Measurements from ENCODE around the gene SGSM2.

Gene SGSM2

DNA sequence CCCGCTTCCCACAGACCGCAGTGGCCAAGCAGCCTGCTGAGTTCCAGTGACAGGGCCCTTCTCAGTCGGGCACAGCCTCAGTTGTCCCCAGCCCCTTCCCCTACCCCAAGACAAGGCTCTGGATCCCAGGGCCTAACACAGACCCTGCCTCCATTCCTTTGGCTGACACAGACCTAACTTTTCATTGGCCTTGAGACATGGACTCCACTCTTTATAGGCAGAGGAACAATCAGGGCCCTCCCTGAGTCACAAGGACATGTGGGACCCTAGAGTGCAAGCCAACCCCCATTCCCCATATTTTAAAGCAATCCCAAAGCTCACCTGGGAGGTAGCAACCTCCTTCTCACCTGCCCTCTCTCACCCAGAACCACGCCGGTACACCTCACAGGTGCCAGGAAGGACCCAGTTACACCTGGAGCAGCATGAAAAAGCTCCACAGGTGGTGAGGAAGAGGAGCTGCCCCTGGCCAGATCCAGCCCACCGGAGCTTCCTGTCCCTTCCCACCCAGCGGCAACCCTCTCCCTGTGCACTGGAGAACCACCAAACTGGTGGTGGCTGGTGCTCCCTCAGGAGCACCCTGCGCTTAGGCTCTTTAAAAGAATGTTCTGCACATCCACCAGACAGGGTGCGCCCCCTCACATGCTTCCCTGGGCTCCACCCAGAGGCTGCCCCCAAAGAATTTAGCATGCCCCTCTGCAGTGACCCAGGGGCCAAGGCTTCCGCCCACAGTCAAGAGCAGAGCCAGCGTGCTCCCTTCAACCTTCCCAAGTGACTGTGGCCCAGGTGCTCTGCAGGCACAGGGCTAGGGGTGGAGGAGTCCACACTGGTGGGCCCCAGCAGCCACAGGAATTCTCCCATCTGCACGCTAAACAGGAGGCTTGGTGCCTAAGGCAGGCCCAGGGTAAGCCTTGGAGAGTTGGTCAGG, 60.2 kb downstream of the SGSM2 start:
- in situ Hi-C loops (cut with MboI; ENCODE audit: low sequenced_read_pairs) = no loop called here

DNA sequence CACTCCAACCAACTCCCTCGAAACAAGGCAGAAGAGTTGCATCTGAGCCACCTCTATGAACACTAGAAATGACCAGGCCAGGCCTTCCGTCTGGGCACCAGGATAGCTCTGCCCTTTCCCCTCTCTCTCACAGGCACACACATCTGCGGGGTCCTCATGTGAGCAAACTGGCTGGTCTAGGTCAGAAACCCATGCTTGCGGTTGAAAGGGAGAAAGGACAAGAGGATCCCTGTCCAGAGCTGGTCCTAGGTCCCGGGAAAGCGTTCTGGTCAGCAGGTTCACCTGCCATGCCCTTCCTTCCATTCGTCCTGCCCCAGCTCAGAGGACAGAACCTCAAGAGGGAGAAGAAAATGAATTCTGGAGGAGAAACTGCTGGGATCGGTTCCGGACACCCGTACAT, 60.9 kb downstream of the SGSM2 start:
- in situ Hi-C loops (cut with MboI; ENCODE audit: low sequenced_read_pairs) = no loop called here

DNA sequence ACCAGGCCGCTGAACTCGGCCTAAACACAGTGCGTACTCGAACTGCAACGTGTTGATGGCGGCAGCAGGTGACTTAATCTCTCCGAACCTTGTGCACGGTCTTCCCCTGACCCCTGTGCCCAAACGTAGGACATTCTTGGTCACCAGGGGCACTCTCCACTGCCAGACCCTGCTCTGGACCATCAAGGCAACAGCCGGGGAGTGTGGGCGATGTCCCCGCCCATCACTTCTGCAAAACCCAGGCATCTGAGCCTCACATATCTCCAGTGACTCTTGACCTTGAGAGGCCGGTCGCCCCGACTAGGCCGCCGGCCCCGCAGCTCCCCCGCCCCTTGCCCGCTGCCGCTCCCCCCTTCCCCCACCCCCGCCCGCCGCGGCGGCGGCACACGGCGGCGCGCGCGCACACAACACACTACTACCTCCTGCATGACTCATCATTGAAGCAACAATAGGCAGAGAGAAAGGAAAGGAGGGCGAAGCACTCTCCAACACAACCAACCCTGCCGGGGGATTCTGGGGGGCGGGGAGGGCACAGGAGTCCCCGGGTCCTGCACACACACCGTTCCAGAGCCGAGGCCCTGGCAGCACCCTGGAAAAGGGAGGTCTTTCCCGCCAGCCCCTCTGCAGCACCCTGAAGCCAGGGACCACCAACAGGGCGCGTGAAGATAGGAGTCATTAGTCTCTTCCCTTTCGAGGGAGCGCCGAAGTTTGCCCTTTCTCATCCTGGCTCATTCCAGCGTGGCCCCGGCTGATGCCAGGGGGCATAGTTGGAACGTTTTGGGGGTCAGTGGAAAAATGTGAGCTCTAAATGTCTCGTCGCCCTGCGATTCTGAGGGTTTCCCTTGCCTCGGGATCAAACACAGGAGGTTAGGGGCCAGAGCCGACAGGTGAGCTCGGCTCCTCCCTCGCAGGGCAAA, 61.6 kb downstream of the SGSM2 start:
- in situ Hi-C loops (cut with MboI; ENCODE audit: low sequenced_read_pairs) = no loop called here

- in situ Hi-C loops (cut with MboI; ENCODE audit: low sequenced_read_pairs) = no loop called here
Observed at GRCh38 chr17:2399572-2400473, 62.5 kb downstream of the SGSM2 start.

DNA sequence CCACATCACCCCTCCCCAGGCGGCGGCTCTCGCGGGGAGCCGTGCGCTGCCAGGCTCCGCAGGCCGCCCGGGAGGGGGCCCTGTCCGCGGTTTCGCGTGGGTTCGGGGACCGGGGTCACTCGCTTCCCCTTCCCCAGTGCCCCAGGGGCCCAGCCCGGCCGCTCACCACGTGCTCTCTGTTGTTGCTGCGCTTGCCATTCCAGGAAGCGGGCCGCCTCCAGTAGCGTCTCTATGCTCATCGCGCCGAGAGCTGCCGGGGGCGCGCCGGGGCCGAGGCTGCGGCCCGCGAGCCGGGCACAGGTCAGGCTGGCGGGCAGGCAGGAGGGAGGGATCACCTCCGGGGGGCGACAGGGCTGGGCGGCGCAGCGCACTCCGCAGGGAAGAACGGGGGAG, 63.2 kb downstream of the SGSM2 start:
- in situ Hi-C loops (cut with MboI; ENCODE audit: low sequenced_read_pairs) = no loop called here

GRCh38 chr17:2400877-2401425, 63.6 kb downstream of the SGSM2 start, which contains the start of gene MNT:
Gene MNT (minus strand): TSS chr17:2401060. CDS start chr17:2400712, 348 bp downstream.
- in situ Hi-C loops (cut with MboI; ENCODE audit: low sequenced_read_pairs) = no loop called here

DNA sequence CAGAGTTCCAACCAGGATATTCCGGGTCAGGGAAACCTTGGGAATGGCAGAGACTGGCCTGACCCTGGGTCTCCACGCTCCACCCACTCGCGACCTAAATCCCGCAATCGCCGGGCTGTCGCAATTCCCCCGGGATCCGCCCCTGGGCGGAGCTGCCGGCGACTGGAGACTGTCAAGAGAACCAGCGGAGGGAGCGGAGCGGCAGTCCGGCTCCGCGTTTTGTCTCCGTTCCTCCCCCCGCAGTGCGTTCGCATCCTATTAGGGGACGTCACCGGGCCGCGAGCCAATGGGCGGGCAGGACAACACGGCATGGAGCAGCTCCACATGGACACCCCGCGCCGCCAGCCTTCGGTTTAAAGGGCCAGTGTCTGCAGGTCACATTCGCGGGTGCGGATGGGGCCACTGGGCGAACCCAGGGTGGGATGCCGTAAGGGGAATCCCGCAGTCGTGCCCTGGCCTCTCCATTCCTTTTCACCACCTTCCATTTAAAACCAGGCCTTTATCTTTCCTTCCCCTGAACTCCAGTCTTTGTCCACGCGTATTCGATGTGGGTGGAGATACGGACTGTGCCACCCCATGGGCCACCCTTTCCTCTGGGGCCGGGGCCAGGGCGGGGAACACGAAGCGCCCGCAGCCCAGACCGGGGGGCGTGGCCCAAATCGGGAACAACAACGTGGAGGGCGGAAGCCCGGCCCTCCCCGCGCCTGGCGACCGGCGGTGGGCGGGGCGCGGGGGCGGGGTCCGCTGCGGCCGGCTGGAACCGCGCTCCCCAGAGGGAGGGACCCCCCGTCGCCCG, 64.3 kb downstream of the SGSM2 start:
- in situ Hi-C loops (cut with MboI; ENCODE audit: low sequenced_read_pairs) = no loop called here

DNA sequence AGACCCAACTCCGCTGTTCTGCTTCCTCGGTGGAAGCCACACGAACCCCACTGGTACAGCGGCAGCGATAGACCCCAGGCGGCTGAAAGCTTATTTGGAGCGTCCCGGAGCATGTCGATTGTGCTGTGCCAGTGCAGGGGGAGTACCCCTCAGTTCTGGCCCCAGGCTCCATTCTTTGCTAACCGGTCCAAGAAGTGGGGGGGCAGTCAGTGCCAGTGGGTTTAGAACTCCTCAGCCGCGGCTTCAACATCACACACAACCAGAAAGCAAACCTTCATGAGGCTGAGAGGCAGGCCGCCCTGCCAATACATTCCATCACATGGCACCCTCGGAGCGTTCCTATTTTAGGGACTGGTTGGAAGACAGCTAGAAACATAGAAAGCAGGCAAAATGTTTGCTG, 65.2 kb downstream of the SGSM2 start:
- in situ Hi-C loops (cut with MboI; ENCODE audit: low sequenced_read_pairs) = no loop called here

DNA sequence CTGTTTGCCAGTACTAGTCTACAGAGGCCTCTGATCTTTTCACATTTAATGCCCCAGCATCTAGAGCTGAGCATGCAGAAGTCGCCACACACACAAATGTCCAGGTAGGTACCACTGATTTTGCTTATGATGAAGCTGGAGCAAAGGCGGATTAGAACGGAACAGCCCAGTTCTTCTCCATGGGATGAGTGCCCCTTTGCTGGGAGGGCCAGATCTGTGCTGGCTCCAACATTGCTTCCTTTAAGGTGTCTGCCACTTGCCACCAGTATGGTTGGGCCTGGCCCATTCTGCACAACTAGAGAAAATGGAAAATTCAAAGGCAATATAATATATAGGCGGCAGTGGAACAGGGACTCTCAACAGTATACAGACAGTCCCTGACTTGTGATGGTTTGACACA, 65.7 kb downstream of the SGSM2 start:
- in situ Hi-C loops (cut with MboI; ENCODE audit: low sequenced_read_pairs) = no loop called here

- in situ Hi-C loops (cut with MboI; ENCODE audit: low sequenced_read_pairs) = no loop called here
Observed at GRCh38 chr17:2405247-2405926, 68.1 kb downstream of the SGSM2 start.

- in situ Hi-C loops (cut with MboI; ENCODE audit: low sequenced_read_pairs) = no loop called here
Observed at GRCh38 chr17:2406271-2406902, 69.1 kb downstream of the SGSM2 start.

DNA sequence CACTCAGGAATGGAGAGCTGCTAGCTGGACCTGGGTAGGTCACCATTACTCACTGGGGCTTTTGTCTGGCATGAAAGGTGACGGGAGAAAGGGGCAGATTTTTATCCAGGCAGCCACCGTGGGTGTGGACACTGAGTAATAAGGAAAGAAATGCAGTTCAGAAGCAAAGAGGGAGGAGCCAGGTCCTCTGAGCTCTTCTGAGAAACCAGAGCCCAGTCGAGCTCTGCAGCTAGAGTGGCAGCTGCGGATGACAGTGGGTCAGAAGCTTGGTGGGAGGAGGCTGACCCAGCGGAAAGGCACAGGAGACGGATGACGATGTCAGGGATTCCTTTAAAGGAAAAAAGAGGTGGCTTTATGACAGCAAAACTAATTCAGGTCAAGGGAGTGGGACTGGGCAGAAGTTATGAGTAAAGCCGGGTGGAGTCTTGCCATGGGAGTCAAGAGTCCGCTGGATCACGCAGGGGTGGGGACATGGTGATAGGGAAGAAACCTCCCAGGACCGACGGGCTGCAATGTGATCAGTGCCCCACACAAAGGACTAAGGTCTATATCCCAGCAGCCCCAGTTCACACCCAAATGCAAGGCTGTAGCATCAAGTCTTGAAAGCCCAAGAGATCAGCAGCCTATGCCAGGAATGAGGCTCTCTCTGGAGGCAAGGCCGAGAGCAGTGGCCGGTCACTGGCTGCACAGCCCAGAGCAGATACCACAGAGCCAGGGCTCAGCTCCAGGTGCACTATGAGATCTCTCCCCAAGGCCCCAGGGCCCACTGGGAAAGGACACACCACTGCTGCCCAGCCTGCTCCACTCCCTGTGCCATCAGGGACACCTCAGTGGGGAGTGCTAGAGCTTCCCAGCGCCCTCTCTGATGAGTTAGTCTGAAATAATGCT, 69.8 kb downstream of the SGSM2 start:
- in situ Hi-C loops (cut with MboI; ENCODE audit: low sequenced_read_pairs) = no loop called here

DNA sequence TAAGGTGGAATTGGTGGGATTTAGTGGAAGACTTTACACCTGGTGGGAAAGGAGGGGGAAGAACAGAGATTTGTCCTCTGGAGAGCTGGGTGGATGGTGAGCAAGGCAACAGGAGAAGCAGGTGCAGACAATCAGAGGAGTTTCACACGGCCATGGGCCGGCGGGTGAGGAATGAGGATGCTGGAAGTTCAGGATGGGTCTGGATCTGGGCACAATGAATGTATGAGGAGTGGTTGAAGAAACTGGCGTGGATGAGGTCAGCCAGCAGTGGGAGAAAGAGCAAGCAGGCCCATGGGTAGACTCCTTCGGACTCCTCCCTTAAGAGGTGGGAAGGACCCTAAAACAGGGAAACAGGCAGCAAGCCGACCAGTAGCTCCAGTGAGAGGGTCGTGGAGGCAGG, 73.7 kb downstream of the SGSM2 start:
- in situ Hi-C loops (cut with MboI; ENCODE audit: low sequenced_read_pairs) = no loop called here

DNA sequence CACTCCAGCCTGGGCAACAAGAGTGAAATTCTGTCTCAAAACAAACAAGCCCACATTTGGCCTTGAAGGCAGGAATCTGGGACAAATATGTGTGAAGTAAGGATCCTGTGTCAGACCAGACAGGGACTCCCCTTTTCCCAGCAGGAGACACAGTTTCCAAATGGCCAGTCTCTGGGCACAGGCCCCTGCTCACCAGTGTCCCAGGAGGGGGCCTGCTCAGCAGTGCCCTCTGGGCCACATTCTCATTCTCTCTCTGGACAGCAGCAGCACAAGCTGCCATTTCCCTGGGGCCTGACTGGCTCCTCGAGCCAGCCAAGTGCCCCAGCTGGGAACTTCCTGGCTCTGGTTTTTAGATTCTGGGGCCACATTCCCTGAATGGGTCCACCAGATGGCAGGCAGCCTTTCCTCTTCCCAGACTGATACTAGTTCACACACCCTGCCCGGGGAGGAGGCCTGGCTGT, 75.3 kb downstream of the SGSM2 start:
- in situ Hi-C loops (cut with MboI; ENCODE audit: low sequenced_read_pairs) = no loop called here

GRCh38 chr17:2414446-2415064, 77.3 kb downstream of the SGSM2 start:
- in situ Hi-C loops (cut with MboI; ENCODE audit: low sequenced_read_pairs) = no loop called here

- in situ Hi-C loops (cut with MboI; ENCODE audit: low sequenced_read_pairs) = no loop called here
Observed at GRCh38 chr17:2415081-2415480, 77.8 kb downstream of the SGSM2 start.

All from HL-60/S4 (cell line).